ENCODE results near the gene RASAL2.

Gene RASAL2

GRCh38 chr1:178408871-178409270 lies 315.0 kb downstream of the RASAL2 start:
- no peaks in the 10 kb centered on the region for H4K20me1 ChIP-seq (ENCODE audit: insufficient read depth, low read length, poor library complexity, severe bottlenecking)
- H3K4me1 ChIP-seq (ENCODE audit: insufficient read depth, low read length, poor library complexity, severe bottlenecking) = no peaks in the 10 kb centered on the region
- no peaks in the 10 kb centered on the region for H3K9me3 ChIP-seq (ENCODE audit: insufficient read depth, low read depth, low read length)
- H3K4me3 ChIP-seq (ENCODE audit: low read length, poor library complexity, severe bottlenecking) = no peak overlapping the region
- no peak overlapping the region for H3K9ac ChIP-seq (ENCODE audit: low read depth, low read length, poor library complexity, severe bottlenecking)
- H3K36me3 ChIP-seq (ENCODE audit: insufficient read depth, low read length) = no peaks in the 10 kb centered on the region
- H3K27me3 ChIP-seq (ENCODE audit: insufficient read depth, low read length, poor library complexity, severe bottlenecking) = no peaks in the 10 kb centered on the region
- no peaks in the 10 kb centered on the region for H3F3A ChIP-seq (ENCODE audit: low read depth)
- no peak for TF ChIP-seq EZH2phosphoT487 (IDR thresholded peaks at IDR 0.05; ENCODE audit: borderline replicate concordance)
- no peak for TF ChIP-seq CTCF (conservative IDR thresholded peaks at IDR 0.05; ENCODE audit: low read length)
- no peaks in the 10 kb centered on the region for H3K79me2 ChIP-seq (ENCODE audit: insufficient read depth, low read length)
- no peak overlapping the region for H3K4me2 ChIP-seq (ENCODE audit: low read depth, low read length, poor library complexity, severe bottlenecking)
- no peak overlapping the region for H2AFZ ChIP-seq (ENCODE audit: low read length)
- H3K9me2 ChIP-seq (replicated peaks; ENCODE audit: low read depth, low read length) = no peaks in the 10 kb centered on the region

- no peaks in the 10 kb centered on the region for H3K36me3 ChIP-seq (ENCODE audit: insufficient read depth, low read length)
- no peak overlapping the region for H3K9ac ChIP-seq (ENCODE audit: low read depth, low read length, poor library complexity, severe bottlenecking)
- H3K9me2 ChIP-seq (replicated peaks; ENCODE audit: low read depth, low read length) = no peaks in the 10 kb centered on the region
- no peak for TF ChIP-seq EZH2phosphoT487 (IDR thresholded peaks at IDR 0.05; ENCODE audit: borderline replicate concordance)
- no peak for TF ChIP-seq CTCF (conservative IDR thresholded peaks at IDR 0.05; ENCODE audit: low read length)
- H3K27me3 ChIP-seq (ENCODE audit: insufficient read depth, low read length, poor library complexity, severe bottlenecking) = no peaks in the 10 kb centered on the region
- H4K20me1 ChIP-seq (ENCODE audit: insufficient read depth, low read length, poor library complexity, severe bottlenecking) = no peaks in the 10 kb centered on the region
- H2AFZ ChIP-seq (ENCODE audit: low read length) = no peak overlapping the region
- H3K9me3 ChIP-seq (ENCODE audit: insufficient read depth, low read depth, low read length) = no peaks in the 10 kb centered on the region
- H3K4me2 ChIP-seq (ENCODE audit: low read depth, low read length, poor library complexity, severe bottlenecking) = no peak overlapping the region
- H3F3A ChIP-seq (ENCODE audit: low read depth) = no peaks in the 10 kb centered on the region
- no peaks in the 10 kb centered on the region for H3K4me1 ChIP-seq (ENCODE audit: insufficient read depth, low read length, poor library complexity, severe bottlenecking)
- no peaks in the 10 kb centered on the region for H3K79me2 ChIP-seq (ENCODE audit: insufficient read depth, low read length)
- no peak overlapping the region for H3K4me3 ChIP-seq (ENCODE audit: low read length, poor library complexity, severe bottlenecking)
Observed at GRCh38 chr1:178409541-178409940, 315.6 kb downstream of the RASAL2 start.

- Histone ChIP-seq H4K20me1 (ENCODE audit: insufficient read depth, low read length, poor library complexity, severe bottlenecking) (no peaks in the 10 kb centered on the region), H3K79me2 (ENCODE audit: insufficient read depth, low read length) (no peaks in the 10 kb centered on the region), H3K9me2 (replicated peaks; ENCODE audit: low read depth, low read length) (no peaks in the 10 kb centered on the region), H3K4me2 (ENCODE audit: low read depth, low read length, poor library complexity, severe bottlenecking) (no peak overlapping the region), H2AFZ (ENCODE audit: low read length) (no peak overlapping the region), H3K9ac (ENCODE audit: low read depth, low read length, poor library complexity, severe bottlenecking) (no peak overlapping the region), H3K36me3 (ENCODE audit: insufficient read depth, low read length) (no peaks in the 10 kb centered on the region), H3K4me3 (ENCODE audit: low read length, poor library complexity, severe bottlenecking) (no peak overlapping the region), H3K27me3 (ENCODE audit: insufficient read depth, low read length, poor library complexity, severe bottlenecking) (no peaks in the 10 kb centered on the region), H3F3A (ENCODE audit: low read depth) (no peaks in the 10 kb centered on the region), H3K4me1 (ENCODE audit: insufficient read depth, low read length, poor library complexity, severe bottlenecking) (no peaks in the 10 kb centered on the region), H3K9me3 (ENCODE audit: insufficient read depth, low read depth, low read length) (no peaks in the 10 kb centered on the region)
- TF ChIP-seq CTCF (conservative IDR thresholded peaks at IDR 0.05; ENCODE audit: low read length) (no peak), EZH2phosphoT487 (IDR thresholded peaks at IDR 0.05; ENCODE audit: borderline replicate concordance) (no peak)
Observed at GRCh38 chr1:178411756-178412399, 318.0 kb downstream of the RASAL2 start.

Measured in Loucy (cell line).